HCEC 1CT (cell line): Measurements from ENCODE around the gene TMPRSS4.

Source experiments
- DNase-seq: peaks from one replicate; pipeline ENCODE4 v3.0.0-alpha.2; 2017

TMPRSS4 gene

GRCh38 chr11:118157186-118157895, 80.5 kb downstream of the TMPRSS4 start:
- DNase-seq = no peak

GRCh38 chr11:118161786-118162185, 84.9 kb downstream of the TMPRSS4 start:
- no peak for DNase-seq

- DNase-seq = no peak
Observed at GRCh38 chr11:118162846-118163245, 86.0 kb downstream of the TMPRSS4 start.

- no peak for DNase-seq
Observed at GRCh38 chr11:118163494-118163893, 86.6 kb downstream of the TMPRSS4 start.

- DNase-seq = no peak
Observed at GRCh38 chr11:118164885-118165284, 88.0 kb downstream of the TMPRSS4 start.

- no peak for DNase-seq
Observed at GRCh38 chr11:118166641-118167040, 89.8 kb downstream of the TMPRSS4 start.

GRCh38 chr11:118167253-118167652, 90.4 kb downstream of the TMPRSS4 start:
- no peak for DNase-seq

- DNase-seq = no peak
Observed at GRCh38 chr11:118167906-118168305, 91.0 kb downstream of the TMPRSS4 start.

- no peak for DNase-seq
Observed at GRCh38 chr11:118168316-118168715, 91.4 kb downstream of the TMPRSS4 start.

GRCh38 chr11:118168751-118169150, 91.9 kb downstream of the TMPRSS4 start:
- DNase-seq = no peak

GRCh38 chr11:118169300-118170140, 92.6 kb downstream of the TMPRSS4 start:
- no peak for DNase-seq

- DNase-seq = no peak
Observed at GRCh38 chr11:118170231-118170630, 93.4 kb downstream of the TMPRSS4 start.

GRCh38 chr11:118170882-118171268, 94.0 kb downstream of the TMPRSS4 start:
- no peak for DNase-seq
